PC-3 (cell line): Measurements from ENCODE around the gene TTLL4. TPM values are rescaled to one million over a fixed set of nuclear protein-coding genes. Genes with fewer than 3 reads are reported as not detected.

Source experiments
- ATAC-seq: fragments of 200-7000 bp; cut with Tn5 transposase; 2 replicates; pipeline ENCODE4 v1.9.1; 2020; ENCODE audit warnings: mild to moderate bottlenecking, moderate library complexity
- BruUV-seq: library from RNA; stranded (reverse); fragments of 400-500 nt; replicated peaks from 2 replicates; lab custom pipeline; 2021; lab: Mats Ljungman, UMichigan
- CTCF ChIA-PET: fragments of 300-600 bp; sonication (Branson Sonifier 250); formaldehyde crosslinking; loops from one replicate; lab custom pipeline; 2022; ENCODE audit warnings: antibody characterized with exemption; lab: Charles Lee
- POLR2A ChIA-PET: fragments of 300-600 bp; sonication (Branson Sonifier 250); formaldehyde crosslinking; loops from one replicate; lab custom pipeline; 2022; ENCODE audit warnings: antibody characterized with exemption; ENCODE audit not compliant: unreplicated experiment; lab: Charles Lee
- DNase-seq: peaks from one replicate; pipeline ENCODE4 v3.0.0-alpha.2; 2015
- H2AFZ ChIP-seq: fragments of 300-600 bp; sonication (generic); 2 replicates; pipeline ENCODE4 v1.6.0; 2016; ENCODE audit warnings: antibody characterized with exemption, low read length
- H3F3A ChIP-seq: fragments of 300-600 bp; sonication (generic); one replicate; pipeline ENCODE4 v1.6.0; 2017; ENCODE audit warnings: antibody characterized with exemption, low read length, control low read depth, mild to moderate bottlenecking; ENCODE audit not compliant: unreplicated experiment
- H3K27ac ChIP-seq: fragments of 300-600 bp; sonication (generic); 2 replicates; pipeline ENCODE4 v1.5.1; 2016; ENCODE audit warnings: mild to moderate bottlenecking, low read length
- H3K27me3 ChIP-seq: fragments of 300-600 bp; sonication (generic); 2 replicates; pipeline ENCODE4 v1.6.1; 2016; ENCODE audit warnings: low read length, mixed read lengths
- H3K36me3 ChIP-seq: fragments of 300-600 bp; sonication (generic); 2 replicates; pipeline ENCODE4 v1.6.1; 2016; ENCODE audit warnings: low read depth, mixed run types, low read length, mixed read lengths
- H3K4me1 ChIP-seq: fragments of 300-600 bp; sonication (generic); 2 replicates; pipeline ENCODE4 v1.5.1; 2016; ENCODE audit warnings: low read length; ENCODE audit not compliant: insufficient read depth
- H3K4me2 ChIP-seq: fragments of 300-600 bp; sonication (generic); 2 replicates; pipeline ENCODE4 v1.6.0; 2016; ENCODE audit warnings: low read length
- H3K4me3 ChIP-seq: fragments of 300-600 bp; sonication (generic); 2 replicates; pipeline ENCODE4 v1.5.1; 2016; ENCODE audit warnings: mild to moderate bottlenecking, low read length, mixed read lengths
- H3K79me2 ChIP-seq: fragments of 300-600 bp; sonication (generic); 2 replicates; pipeline ENCODE4 v1.6.1; 2017; ENCODE audit warnings: low read length, mixed read lengths
- H3K9ac ChIP-seq: fragments of 300-600 bp; sonication (generic); 2 replicates; pipeline ENCODE4 v1.6.0; 2016; ENCODE audit warnings: mild to moderate bottlenecking, low read length
- H3K9me2 ChIP-seq: fragments of 300-600 bp; sonication (generic); replicated peaks from 2 replicates; pipeline ENCODE4 v1.6.1; 2016; ENCODE audit warnings: mixed run types, low read length, mixed read lengths
- H3K9me3 ChIP-seq: fragments of 300-600 bp; sonication (generic); 2 replicates; pipeline ENCODE4 v1.6.1; 2016; ENCODE audit warnings: low read length, mixed read lengths
- H4K20me1 ChIP-seq: fragments of 300-600 bp; sonication (generic); 2 replicates; pipeline ENCODE4 v1.6.1; 2016; ENCODE audit warnings: low read length, mixed read lengths
- EZH2 ChIP-seq: fragments of 300-600 bp; sonication (generic); IDR thresholded peaks from one replicate; pipeline ENCODE4 v1.6.1; 2017; ENCODE audit warnings: antibody characterized with exemption, mild to moderate bottlenecking, low read length; ENCODE audit not compliant: unreplicated experiment
- EZH2phosphoT487 ChIP-seq: fragments of 300-600 bp; sonication (generic); IDR thresholded peaks from 2 replicates; pipeline ENCODE4 v1.6.1; 2018; ENCODE audit warnings: mild to moderate bottlenecking, antibody characterized with exemption, low read length, borderline replicate concordance
- intact Hi-C: fragments of 100-400 bp; cut with micrococcal nuclease; formaldehyde crosslinking; loops from 2 replicates; pipeline ENCODE4 v1.9.0; 2023
- total RNA-seq: library from RNA; depleted of rRNA; stranded (reverse); fragments of >200 nt; gene quantifications from 2 replicates; pipeline ENCODE4 v1.2.3, GENCODE V29; 2014
- TF ChIP-seq, protein P1 (sequence below): fragments of 300-600 bp; sonication (generic); conservative IDR thresholded peaks from 2 replicates; pipeline ENCODE4 v1.5.1; 2017; ENCODE audit warnings: antibody characterized with exemption, low read depth, mild to moderate bottlenecking, low read length

TTLL4 gene
- total RNA-seq, 1 experiment from 2014 or later = 21.0 TPM

DNA sequence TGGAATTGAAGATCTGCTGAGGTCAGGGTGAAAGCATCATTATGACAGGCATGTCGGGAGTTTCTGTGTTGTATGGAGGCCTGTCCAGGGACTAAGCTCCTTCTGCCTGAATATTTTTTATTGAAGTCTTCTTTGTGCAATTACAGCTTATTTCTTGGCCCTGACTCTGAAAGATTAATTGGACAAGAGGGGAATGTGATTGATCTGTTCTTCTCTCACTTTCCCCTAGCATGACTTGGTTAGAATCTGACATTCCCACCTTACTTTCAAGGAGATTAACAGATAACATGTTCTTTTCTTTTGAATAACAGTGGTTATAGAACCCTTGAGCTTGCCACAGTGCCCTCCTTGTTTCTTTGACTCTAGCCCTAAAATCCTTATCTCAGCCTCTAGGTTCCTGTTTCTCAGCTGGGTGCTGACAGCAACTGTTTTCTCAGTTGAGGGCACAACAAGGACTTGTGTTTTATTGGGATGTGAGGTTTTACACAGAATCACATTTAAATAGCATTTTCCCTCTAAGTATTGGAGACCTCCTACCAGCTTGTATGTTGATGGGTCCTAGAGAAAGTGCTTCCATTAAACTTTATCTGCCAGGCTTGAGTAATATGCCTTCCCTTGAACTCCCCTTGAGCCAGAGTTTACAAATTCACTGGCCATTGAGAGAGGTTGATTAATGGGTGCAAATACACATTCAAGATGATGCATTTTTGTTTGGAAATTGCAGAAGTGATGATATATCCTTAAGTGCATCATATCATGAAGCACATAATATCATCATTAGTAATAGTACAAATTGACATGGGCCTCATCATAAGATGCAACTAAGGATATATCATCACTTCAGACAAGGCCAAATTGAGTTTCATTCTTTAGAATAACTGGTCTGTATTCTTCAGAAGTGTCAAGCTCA, 12.5 kb downstream of the TTLL4 start:
- H3K79me2 ChIP-seq = peaks cover 90% of the 10 kb centered on the region

DNA sequence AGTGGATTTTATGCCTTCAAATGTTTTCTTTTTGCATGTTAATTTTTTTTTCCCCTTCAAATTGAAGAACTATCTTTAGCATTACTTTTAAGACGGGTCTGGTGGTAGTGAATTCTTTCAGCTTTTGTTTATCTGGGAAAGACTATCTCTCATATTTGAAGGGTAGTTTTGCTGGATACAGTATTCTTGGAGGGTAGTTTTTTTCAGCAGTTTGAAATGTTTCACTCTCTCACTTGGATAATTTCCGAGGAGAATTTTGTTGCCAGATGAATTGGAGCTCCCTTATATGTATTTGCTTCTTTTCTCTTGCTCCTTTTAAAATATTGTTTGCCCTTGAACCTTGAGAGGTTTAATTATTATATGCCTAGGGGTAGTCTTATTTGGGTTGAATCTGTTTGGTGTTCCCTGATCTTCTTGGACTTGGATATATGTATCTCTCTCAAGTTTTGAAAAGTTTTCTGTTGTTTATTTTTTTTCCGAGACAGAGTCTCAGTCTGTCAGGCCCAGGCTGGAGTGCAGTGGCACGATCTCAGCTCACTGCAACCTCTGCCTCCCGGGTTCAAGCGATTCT, 15.5 kb downstream of the TTLL4 start:
- Histone ChIP-seq H2AFZ (no peak overlapping the region), H4K20me1 (no peaks in the 10 kb centered on the region), H3K27me3 (no peaks in the 10 kb centered on the region), H3K36me3 (peaks cover 4% of the 10 kb centered on the region; the same call in 1 of the 2 replicates), H3K9me3 (no peaks in the 10 kb centered on the region), H3F3A (no peaks in the 10 kb centered on the region), H3K4me3 (no peak overlapping the region), H3K27ac (no peak overlapping the region), H3K4me1 (peaks cover 5% of the 10 kb centered on the region; the same call in 1 of the 2 replicates), H3K4me2 (no peak overlapping the region), H3K9ac (no peak overlapping the region), H3K79me2 (peaks cover 74% of the 10 kb centered on the region), H3K9me2 (no peaks in the 10 kb centered on the region)
- no peak for DNase-seq
- no peak for ATAC-seq
- ChIA-PET CTCF (interaction anchor here (0.6 kb wide), 1 partner anchor 370 kb away, joined by 3 read pairs; no protein-coding TSS in a partner anchor), POLR2A (no interaction called here)
- BruUV-seq = no TSS peak
- TF ChIP-seq EZH2phosphoT487 = no peak
- TF ChIP-seq, protein P1, sequence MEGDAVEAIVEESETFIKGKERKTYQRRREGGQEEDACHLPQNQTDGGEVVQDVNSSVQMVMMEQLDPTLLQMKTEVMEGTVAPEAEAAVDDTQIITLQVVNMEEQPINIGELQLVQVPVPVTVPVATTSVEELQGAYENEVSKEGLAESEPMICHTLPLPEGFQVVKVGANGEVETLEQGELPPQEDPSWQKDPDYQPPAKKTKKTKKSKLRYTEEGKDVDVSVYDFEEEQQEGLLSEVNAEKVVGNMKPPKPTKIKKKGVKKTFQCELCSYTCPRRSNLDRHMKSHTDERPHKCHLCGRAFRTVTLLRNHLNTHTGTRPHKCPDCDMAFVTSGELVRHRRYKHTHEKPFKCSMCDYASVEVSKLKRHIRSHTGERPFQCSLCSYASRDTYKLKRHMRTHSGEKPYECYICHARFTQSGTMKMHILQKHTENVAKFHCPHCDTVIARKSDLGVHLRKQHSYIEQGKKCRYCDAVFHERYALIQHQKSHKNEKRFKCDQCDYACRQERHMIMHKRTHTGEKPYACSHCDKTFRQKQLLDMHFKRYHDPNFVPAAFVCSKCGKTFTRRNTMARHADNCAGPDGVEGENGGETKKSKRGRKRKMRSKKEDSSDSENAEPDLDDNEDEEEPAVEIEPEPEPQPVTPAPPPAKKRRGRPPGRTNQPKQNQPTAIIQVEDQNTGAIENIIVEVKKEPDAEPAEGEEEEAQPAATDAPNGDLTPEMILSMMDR = no peak
- TF ChIP-seq EZH2 = no peak
- intact Hi-C loops = no loop called here

More for the DNA sequence above, 12.5 kb downstream of the TTLL4 start:
- Histone ChIP-seq H3K4me2 (no peak overlapping the region), H3K9ac (no peak overlapping the region), H4K20me1 (no peaks in the 10 kb centered on the region), H3K4me3 (no peak overlapping the region), H3K9me2 (no peaks in the 10 kb centered on the region), H3K9me3 (no peaks in the 10 kb centered on the region), H3K27ac (no peak overlapping the region), H3K27me3 (no peaks in the 10 kb centered on the region), H3K36me3 (peaks cover 3% of the 10 kb centered on the region; the same call in 1 of the 2 replicates), H2AFZ (no peak overlapping the region), H3K4me1 (peaks cover under 1% of the 10 kb centered on the region), H3F3A (no peaks in the 10 kb centered on the region)
- ChIA-PET CTCF (no interaction called here), POLR2A (interaction anchor here (0.6 kb wide), 1 partner anchor 195 kb away, joined by 5 read pairs; no protein-coding TSS in a partner anchor)
- no peak for DNase-seq
- TF ChIP-seq EZH2 (no peak), EZH2phosphoT487 (no peak)
- TF ChIP-seq, protein P1 = no peak
- intact Hi-C loops = no loop called here
- no TSS peak for BruUV-seq
- no peak for ATAC-seq
